Midbrain (tissue), 1 donor: Measurements from ENCODE around the gene TUBG2.

Experiments used
- DNase-seq: peaks from one replicate; lab custom pipeline; 2025; lab: John Stamatoyannopoulos, UW

The TUBG2 gene

GRCh38 chr17:42676424-42677011 lies 17.4 kb downstream of the TUBG2 start, which contains the start of gene PLEKHH3:
PLEKHH3 (minus strand) TSS chr17:42676994; CDS start chr17:42676563, 431 bp downstream.
- no peak for DNase-seq

GRCh38 chr17:42677012-42677857 lies 18.2 kb downstream of the TUBG2 start:
- DNase-seq = peak; percentile 100

- DNase-seq = peak; percentile 85
Observed at GRCh38 chr17:42677921-42678781, 19.1 kb downstream of the TUBG2 start.

- no peak for DNase-seq
Observed at GRCh38 chr17:42678951-42679491, 19.9 kb downstream of the TUBG2 start.

GRCh38 chr17:42679492-42680330 lies 20.6 kb downstream of the TUBG2 start:
- DNase-seq = peak; percentile 67

- DNase-seq = no peak
Observed at GRCh38 chr17:42680331-42680808, 21.3 kb downstream of the TUBG2 start.

- DNase-seq = peak; percentile 46
Observed at GRCh38 chr17:42681976-42682721, 23.1 kb downstream of the TUBG2 start, which contains the start of gene CNTNAP1. CNTNAP1 (plus strand) TSS chr17:42682531; CDS start chr17:42682830, 299 bp downstream.

- no peak for DNase-seq
Observed at GRCh38 chr17:42682722-42683403, 23.8 kb downstream of the TUBG2 start.

- DNase-seq = peak; percentile 21
Observed at GRCh38 chr17:42683407-42684034, 24.4 kb downstream of the TUBG2 start.

GRCh38 chr17:42684929-42685556 lies 26.0 kb downstream of the TUBG2 start:
- DNase-seq = no peak

GRCh38 chr17:42685831-42686230 lies 26.7 kb downstream of the TUBG2 start:
- DNase-seq = no peak

GRCh38 chr17:42686520-42687128 lies 27.5 kb downstream of the TUBG2 start:
- no peak for DNase-seq

- DNase-seq = no peak
Observed at GRCh38 chr17:42687707-42688320, 28.7 kb downstream of the TUBG2 start.

- DNase-seq = no peak
Observed at GRCh38 chr17:42690596-42690995, 31.5 kb downstream of the TUBG2 start.

GRCh38 chr17:42691021-42691545 lies 32.0 kb downstream of the TUBG2 start:
- no peak for DNase-seq

- no peak for DNase-seq
Observed at GRCh38 chr17:42692489-42692888, 33.4 kb downstream of the TUBG2 start.

GRCh38 chr17:42694524-42694923 lies 35.4 kb downstream of the TUBG2 start:
- DNase-seq = no peak
